HuH-7 (cell line): ENCODE results near the gene CENPT.

Experiments used
- DNase-seq: peaks from one replicate; pipeline ENCODE4 v3.0.0; 2011; ENCODE audit warnings: low spot score

Gene CENPT

GRCh38 chr16:67807148-67807682 lies 40.3 kb downstream of the CENPT start:
- no peak for DNase-seq

GRCh38 chr16:67806428-67807147 lies 40.9 kb downstream of the CENPT start, which contains the start of the genes RANBP10 and TSNAXIP1:
Gene RANBP10, minus strand, starts transcription at chr16:67806560. Its CDS starts 24 bp downstream, at chr16:67806536.
Gene TSNAXIP1, plus strand, starts transcription at chr16:67806889. Its CDS starts 261 bp downstream, at chr16:67807150.
- peak; percentile 95 for DNase-seq

GRCh38 chr16:67805718-67806427 lies 41.6 kb downstream of the CENPT start:
- no peak for DNase-seq

GRCh38 chr16:67804853-67805542 lies 42.5 kb downstream of the CENPT start:
- DNase-seq = no peak

- DNase-seq = no peak
Observed at GRCh38 chr16:67803894-67804293, 43.6 kb downstream of the CENPT start.

- no peak for DNase-seq
Observed at GRCh38 chr16:67801883-67802282, 45.6 kb downstream of the CENPT start.

GRCh38 chr16:67801241-67801640 lies 46.3 kb downstream of the CENPT start:
- no peak for DNase-seq

GRCh38 chr16:67800338-67800926 lies 47.1 kb downstream of the CENPT start:
- DNase-seq = no peak

GRCh38 chr16:67796099-67796718 lies 51.3 kb downstream of the CENPT start:
- DNase-seq = no peak

- DNase-seq = no peak
Observed at GRCh38 chr16:67790071-67790470, 57.4 kb downstream of the CENPT start.

GRCh38 chr16:67786491-67786890 lies 61.0 kb downstream of the CENPT start:
- DNase-seq = no peak

- DNase-seq = no peak
Observed at GRCh38 chr16:67783353-67783725, 64.2 kb downstream of the CENPT start.

- no peak for DNase-seq
Observed at GRCh38 chr16:67782567-67783352, 64.7 kb downstream of the CENPT start.

GRCh38 chr16:67781565-67781921 lies 66.0 kb downstream of the CENPT start:
- DNase-seq = no peak

- no peak for DNase-seq
Observed at GRCh38 chr16:67780847-67781564, 66.5 kb downstream of the CENPT start.

GRCh38 chr16:67779256-67780014 lies 68.1 kb downstream of the CENPT start:
- no peak for DNase-seq
